ENCODE measurements around the gene RANGAP1.
"Not testable (repeated sequence)": the region's sequence is repeated elsewhere in the genome, so short reads cannot be mapped to it uniquely, and the experiment has no call there.

Gene RANGAP1

GRCh38 chr22:41300661-41301060 is 14.7 kb upstream of the RANGAP1 start:
- WGBS, 2 experiments (ENCODE audit: insufficient coverage in 2 of 2): 77 to 92% methylated on average over 4 to 7 of the region's 7 CpGs
- Histone ChIP-seq H3K36me3 (ENCODE audit: control insufficient read depth, insufficient read depth, low read length) (peaks cover 17% of the 10 kb centered on the region), H3K4me1 (ENCODE audit: control insufficient read depth, insufficient read depth, low read length, poor library complexity, severe bottlenecking) (peaks cover 9% of the 10 kb centered on the region), H3K4me3 (ENCODE audit: extremely low read depth, insufficient read depth, low read length, poor library complexity, severe bottlenecking) (peak overlapping the region; percentile 96), H3K27ac (ENCODE audit: low read depth, low read length, severe bottlenecking) (no peak overlapping the region), H3K9me3 (ENCODE audit: control insufficient read depth, low read length) (no peaks in the 10 kb centered on the region)

- no peak overlapping the region for H3K4me3 ChIP-seq (ENCODE audit: extremely low read depth, insufficient read depth, low read length, poor library complexity, severe bottlenecking)
- peaks cover 7% of the 10 kb centered on the region for H3K36me3 ChIP-seq (ENCODE audit: control insufficient read depth, insufficient read depth, low read length)
- H3K27ac ChIP-seq (ENCODE audit: low read depth, low read length, severe bottlenecking): no peak overlapping the region
- H3K4me1 ChIP-seq (ENCODE audit: control insufficient read depth, insufficient read depth, low read length, poor library complexity, severe bottlenecking): no peaks in the 10 kb centered on the region
- H3K9me3 ChIP-seq (ENCODE audit: control insufficient read depth, low read length): no peaks in the 10 kb centered on the region
- 91 to 95% methylated on average over 8 of the region's 9 CpGs for WGBS, 2 experiments (ENCODE audit: insufficient coverage in 2 of 2)
These were observed 11.1 kb upstream of the RANGAP1 start for GRCh38 chr22:41296826-41297667.

DNA sequence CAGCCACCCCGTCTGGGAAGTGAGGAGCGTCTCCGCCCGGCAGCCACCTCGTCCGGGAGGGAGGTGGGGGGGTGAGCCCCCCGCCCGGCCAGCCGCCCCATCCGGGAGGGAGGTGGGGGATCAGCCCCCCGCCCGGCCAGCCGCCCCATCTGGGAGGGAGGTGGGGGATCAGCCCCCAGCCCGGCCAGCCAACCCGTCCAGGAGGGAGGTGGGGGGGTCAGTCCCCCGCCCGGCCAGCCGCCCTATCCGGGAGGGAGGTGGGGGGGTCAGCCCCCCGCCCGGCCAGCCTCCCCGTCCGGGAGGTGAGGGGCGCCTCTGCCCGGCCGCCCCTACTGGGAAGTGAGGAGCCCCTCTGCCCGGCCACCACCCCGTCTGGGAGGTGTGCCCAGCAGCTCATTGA is 8.8 kb upstream of the RANGAP1 start:
- H3K9me3 ChIP-seq (ENCODE audit: control insufficient read depth, low read length); H3K4me1 ChIP-seq (ENCODE audit: control insufficient read depth, insufficient read depth, low read length, poor library complexity, severe bottlenecking); H3K27ac ChIP-seq (ENCODE audit: low read depth, low read length, severe bottlenecking); H3K36me3 ChIP-seq (ENCODE audit: control insufficient read depth, insufficient read depth, low read length); H3K4me3 ChIP-seq (ENCODE audit: extremely low read depth, insufficient read depth, low read length, poor library complexity, severe bottlenecking): not testable (repeated sequence)
- WGBS, 2 experiments (ENCODE audit: insufficient coverage in 2 of 2): no CpG with 5 or more reads among the region's 28 CpGs

- H3K4me1 ChIP-seq (ENCODE audit: control insufficient read depth, insufficient read depth, low read length, poor library complexity, severe bottlenecking): peaks cover 34% of the 10 kb centered on the region
- H3K36me3 ChIP-seq (ENCODE audit: control insufficient read depth, insufficient read depth, low read length): no peaks in the 10 kb centered on the region
- peak overlapping the region; percentile 97 for H3K27ac ChIP-seq (ENCODE audit: low read depth, low read length, severe bottlenecking)
- no peak overlapping the region for H3K4me3 ChIP-seq (ENCODE audit: extremely low read depth, insufficient read depth, low read length, poor library complexity, severe bottlenecking)
- no peaks in the 10 kb centered on the region for H3K9me3 ChIP-seq (ENCODE audit: control insufficient read depth, low read length)
- 87 to 88% methylated on average over 2 to 3 of the region's 8 CpGs for WGBS, 2 experiments (ENCODE audit: insufficient coverage in 2 of 2)
These were observed 4.6 kb upstream of the RANGAP1 start for GRCh38 chr22:41290262-41291221.

DNA sequence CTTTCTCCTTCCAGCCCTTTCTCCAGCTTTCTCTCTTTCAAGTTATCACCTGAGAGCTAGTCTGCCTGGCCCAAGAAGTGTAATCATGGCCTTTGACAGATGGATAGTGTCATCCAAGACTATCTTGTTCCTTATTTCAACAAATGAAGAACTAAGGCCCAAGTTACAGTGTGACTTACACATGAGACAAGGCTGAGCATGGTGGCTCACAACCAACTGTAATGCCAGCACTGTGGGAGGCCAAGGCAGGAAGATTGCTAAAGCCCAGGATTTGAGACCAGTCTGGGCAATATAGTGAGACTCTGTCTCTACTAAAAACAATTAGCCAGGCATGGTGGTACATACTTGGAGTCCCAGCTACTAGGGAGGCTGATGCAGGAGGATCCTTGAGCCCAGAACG is 3.7 kb upstream of the RANGAP1 start:
- Histone ChIP-seq H3K9me3 (ENCODE audit: control insufficient read depth, low read length) (no peaks in the 10 kb centered on the region), H3K4me3 (ENCODE audit: extremely low read depth, insufficient read depth, low read length, poor library complexity, severe bottlenecking) (no peak overlapping the region), H3K4me1 (ENCODE audit: control insufficient read depth, insufficient read depth, low read length, poor library complexity, severe bottlenecking) (peaks cover 34% of the 10 kb centered on the region), H3K27ac (ENCODE audit: low read depth, low read length, severe bottlenecking) (peak overlapping the region; percentile 74), H3K36me3 (ENCODE audit: control insufficient read depth, insufficient read depth, low read length) (peaks cover 5% of the 10 kb centered on the region)
- WGBS, 2 experiments (ENCODE audit: insufficient coverage in 2 of 2): 88% methylated on average over 1 of the region's 1 CpG; no CpG with 5 or more reads in 1 of the 2 experiments

DNA sequence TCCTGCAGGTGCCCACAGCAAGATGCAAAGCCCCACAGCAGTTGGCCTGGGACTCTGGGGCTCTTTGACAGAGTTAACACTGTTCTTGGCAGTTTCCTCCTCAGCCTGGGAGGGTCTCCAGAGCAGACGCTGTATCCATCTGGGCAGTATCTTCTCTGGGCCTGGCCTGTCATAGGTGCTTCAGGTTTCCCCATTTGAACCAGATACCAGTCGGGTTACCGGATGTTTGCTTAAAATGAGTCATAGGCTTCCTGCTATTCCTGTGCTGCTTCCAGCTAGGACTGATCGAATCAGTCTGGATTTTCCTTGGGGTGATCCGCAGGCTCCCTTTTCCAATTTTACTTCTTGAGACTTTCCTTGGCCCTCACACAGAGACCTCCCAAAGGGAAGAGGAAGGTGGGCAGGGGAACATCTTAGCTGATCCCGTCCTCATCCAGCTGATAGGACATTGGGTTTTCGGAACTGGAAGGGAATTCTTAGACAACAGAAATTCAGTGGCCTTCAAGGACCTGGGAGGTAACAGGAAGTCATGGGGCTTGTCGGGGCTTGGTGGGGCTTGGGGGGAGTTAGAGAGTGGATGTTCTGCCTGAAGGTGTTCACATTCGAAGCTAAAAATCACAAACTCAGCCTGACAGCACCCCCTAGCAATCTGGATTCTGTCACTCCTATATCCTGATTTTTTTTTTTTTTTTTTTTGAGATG is 2.4 kb upstream of the RANGAP1 start:
- Histone ChIP-seq H3K4me1 (ENCODE audit: control insufficient read depth, insufficient read depth, low read length, poor library complexity, severe bottlenecking) (peaks cover 37% of the 10 kb centered on the region), H3K27ac (ENCODE audit: low read depth, low read length, severe bottlenecking) (peak overlapping the region; percentile 87), H3K36me3 (ENCODE audit: control insufficient read depth, insufficient read depth, low read length) (peaks cover 18% of the 10 kb centered on the region), H3K9me3 (ENCODE audit: control insufficient read depth, low read length) (no peaks in the 10 kb centered on the region), H3K4me3 (ENCODE audit: extremely low read depth, insufficient read depth, low read length, poor library complexity, severe bottlenecking) (no peak overlapping the region)
- 27 to 35% methylated on average over 4 to 5 of the region's 9 CpGs for WGBS, 2 experiments (ENCODE audit: insufficient coverage in 2 of 2)

GRCh38 chr22:41286639-41287091 is 678 bp upstream of the RANGAP1 start:
- peak overlapping the region; percentile 93 for H3K4me3 ChIP-seq (ENCODE audit: extremely low read depth, insufficient read depth, low read length, poor library complexity, severe bottlenecking)
- H3K9me3 ChIP-seq (ENCODE audit: control insufficient read depth, low read length): no peaks in the 10 kb centered on the region
- peaks cover 40% of the 10 kb centered on the region for H3K4me1 ChIP-seq (ENCODE audit: control insufficient read depth, insufficient read depth, low read length, poor library complexity, severe bottlenecking)
- H3K27ac ChIP-seq (ENCODE audit: low read depth, low read length, severe bottlenecking): peak overlapping the region; percentile 63
- 61 to 73% methylated on average over 13 to 14 of the region's 15 CpGs for WGBS, 2 experiments (ENCODE audit: insufficient coverage in 2 of 2)
- peaks cover 35% of the 10 kb centered on the region for H3K36me3 ChIP-seq (ENCODE audit: control insufficient read depth, insufficient read depth, low read length)

- peaks cover 38% of the 10 kb centered on the region for H3K4me1 ChIP-seq (ENCODE audit: control insufficient read depth, insufficient read depth, low read length, poor library complexity, severe bottlenecking)
- WGBS, 2 experiments (ENCODE audit: insufficient coverage in 2 of 2): 0 to 1% methylated on average over 28 to 30 of the region's 30 CpGs
- peak overlapping the region; percentile 92 for H3K27ac ChIP-seq (ENCODE audit: low read depth, low read length, severe bottlenecking)
- H3K9me3 ChIP-seq (ENCODE audit: control insufficient read depth, low read length): no peaks in the 10 kb centered on the region
- peak overlapping the region; percentile 93 for H3K4me3 ChIP-seq (ENCODE audit: extremely low read depth, insufficient read depth, low read length, poor library complexity, severe bottlenecking)
- peaks cover 47% of the 10 kb centered on the region for H3K36me3 ChIP-seq (ENCODE audit: control insufficient read depth, insufficient read depth, low read length)
These were observed 557 bp downstream of the RANGAP1 start for GRCh38 chr22:41285441-41285819.

DNA sequence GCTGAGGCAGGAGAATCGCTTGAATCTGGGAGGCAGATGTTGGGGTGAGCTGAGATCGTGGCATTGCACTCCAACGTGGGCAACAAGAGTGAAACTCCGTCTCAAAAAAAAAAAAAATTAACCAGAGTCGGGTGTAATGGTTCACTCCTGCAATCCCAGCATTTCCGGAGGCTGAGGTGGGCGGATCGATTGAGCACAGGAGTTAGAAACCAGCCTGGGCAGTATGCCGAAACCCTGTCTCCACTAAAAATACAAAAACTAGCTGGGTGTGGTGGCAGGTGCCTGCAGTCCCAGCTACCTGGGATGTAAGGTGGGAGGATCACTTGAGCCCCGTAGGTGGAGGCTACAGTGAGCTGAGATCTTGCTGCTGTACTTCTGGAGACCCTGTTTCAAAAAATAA is 1.5 kb downstream of the RANGAP1 start:
- Histone ChIP-seq H3K9me3 (ENCODE audit: control insufficient read depth, low read length) (no peaks in the 10 kb centered on the region), H3K36me3 (ENCODE audit: control insufficient read depth, insufficient read depth, low read length) (peaks cover 57% of the 10 kb centered on the region), H3K4me3 (ENCODE audit: extremely low read depth, insufficient read depth, low read length, poor library complexity, severe bottlenecking) (peak overlapping the region; percentile 93), H3K27ac (ENCODE audit: low read depth, low read length, severe bottlenecking) (no peak overlapping the region), H3K4me1 (ENCODE audit: control insufficient read depth, insufficient read depth, low read length, poor library complexity, severe bottlenecking) (peaks cover 29% of the 10 kb centered on the region)
- WGBS, 2 experiments (ENCODE audit: insufficient coverage in 2 of 2): 87 to 93% methylated on average over 5 to 7 of the region's 10 CpGs

- whole genome bisulfite sequencing, 2 experiments (ENCODE audit: insufficient coverage in 2 of 2): 93 to 100% methylated on average over 1 to 2 of the region's 2 CpGs
- Histone ChIP-seq H3K4me3 (ENCODE audit: extremely low read depth, insufficient read depth, low read length, poor library complexity, severe bottlenecking) (no peak overlapping the region), H3K4me1 (ENCODE audit: control insufficient read depth, insufficient read depth, low read length, poor library complexity, severe bottlenecking) (peaks cover 6% of the 10 kb centered on the region), H3K27ac (ENCODE audit: low read depth, low read length, severe bottlenecking) (no peak overlapping the region), H3K9me3 (ENCODE audit: control insufficient read depth, low read length) (no peaks in the 10 kb centered on the region), H3K36me3 (ENCODE audit: control insufficient read depth, insufficient read depth, low read length) (peaks cover 93% of the 10 kb centered on the region)
These were observed 5.1 kb downstream of the RANGAP1 start for GRCh38 chr22:41280854-41281253.
